Endothelial cell of umbilical vein (primary cell): Measurements from ENCODE around the gene TMOD4.
"Not testable (repeated sequence)": the region's sequence is repeated elsewhere in the genome, so short reads cannot be mapped to it uniquely, and the experiment has no call there.

ENCODE experiments used
- POLR2A ChIP-seq: IDR thresholded peaks from 2 replicates; pipeline ENCODE4 v1.6.1; 2012; ENCODE audit warnings: low read depth, mild to moderate bottlenecking, control low read depth, low read length
- POLR2AphosphoS5 ChIP-seq: IDR thresholded peaks from 2 replicates; pipeline ENCODE4 v1.6.1; 2012; ENCODE audit warnings: low read depth, mild to moderate bottlenecking, control low read depth, low read length, moderate library complexity; ENCODE audit not compliant: insufficient read depth
- TF ChIP-seq, protein P1 (sequence below), 2 donors: IDR thresholded peaks; 1 replicate in 1 of 2; 2 replicates in 1 of 2; pipeline ENCODE4 v1.5.1; 2011; ENCODE audit warnings: low read length in 2 of 2, mild to moderate bottlenecking in 2 of 2, moderate library complexity in 2 of 2, control low read depth in 1 of 2, inconsistent platforms in 1 of 2, low read depth in 1 of 2; ENCODE audit not compliant: insufficient read depth in 1 of 2; ENCODE audit errors: extremely low read depth in 1 of 2
- TF ChIP-seq, protein P2 (sequence below): IDR thresholded peaks from 2 replicates; pipeline ENCODE4 v1.6.1; 2011; ENCODE audit not compliant: insufficient read depth, insufficient read length

DNA sequence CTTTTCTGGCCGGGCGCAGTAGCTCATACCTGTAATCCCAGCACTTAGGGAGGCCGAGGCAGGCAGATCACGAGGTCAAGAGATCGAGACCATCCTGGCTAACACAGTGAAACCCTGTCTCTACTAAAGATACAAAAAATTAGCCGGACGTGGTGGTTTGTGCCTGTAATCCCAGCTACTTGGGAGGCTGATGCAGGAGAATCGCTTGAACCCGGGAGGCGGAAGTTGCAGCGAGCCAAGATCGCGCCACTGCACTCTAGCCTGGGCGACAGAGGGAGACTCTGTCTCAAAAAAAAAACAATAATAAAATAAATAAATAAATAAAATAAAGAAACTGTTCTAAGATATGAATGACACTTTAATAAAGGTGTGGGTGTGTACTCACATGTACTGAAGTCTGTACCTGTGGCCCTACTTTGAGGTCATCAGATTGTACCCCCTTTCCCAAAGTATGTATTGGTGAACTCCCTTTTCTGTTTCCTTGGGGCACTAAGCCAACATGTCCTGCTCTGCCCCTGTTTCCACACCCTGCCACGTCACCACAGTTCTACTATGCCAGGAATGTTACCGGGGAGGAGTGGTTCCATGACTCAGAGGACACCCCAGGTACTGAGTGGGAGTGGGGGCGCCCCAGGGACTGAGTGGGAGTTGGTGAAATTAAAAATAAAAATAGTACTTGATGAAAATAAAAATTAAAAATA, 19.3 kb upstream of the TMOD4 start:
- TF ChIP-seq POLR2AphosphoS5, POLR2A: not testable (repeated sequence)
- TF ChIP-seq, protein P1, sequence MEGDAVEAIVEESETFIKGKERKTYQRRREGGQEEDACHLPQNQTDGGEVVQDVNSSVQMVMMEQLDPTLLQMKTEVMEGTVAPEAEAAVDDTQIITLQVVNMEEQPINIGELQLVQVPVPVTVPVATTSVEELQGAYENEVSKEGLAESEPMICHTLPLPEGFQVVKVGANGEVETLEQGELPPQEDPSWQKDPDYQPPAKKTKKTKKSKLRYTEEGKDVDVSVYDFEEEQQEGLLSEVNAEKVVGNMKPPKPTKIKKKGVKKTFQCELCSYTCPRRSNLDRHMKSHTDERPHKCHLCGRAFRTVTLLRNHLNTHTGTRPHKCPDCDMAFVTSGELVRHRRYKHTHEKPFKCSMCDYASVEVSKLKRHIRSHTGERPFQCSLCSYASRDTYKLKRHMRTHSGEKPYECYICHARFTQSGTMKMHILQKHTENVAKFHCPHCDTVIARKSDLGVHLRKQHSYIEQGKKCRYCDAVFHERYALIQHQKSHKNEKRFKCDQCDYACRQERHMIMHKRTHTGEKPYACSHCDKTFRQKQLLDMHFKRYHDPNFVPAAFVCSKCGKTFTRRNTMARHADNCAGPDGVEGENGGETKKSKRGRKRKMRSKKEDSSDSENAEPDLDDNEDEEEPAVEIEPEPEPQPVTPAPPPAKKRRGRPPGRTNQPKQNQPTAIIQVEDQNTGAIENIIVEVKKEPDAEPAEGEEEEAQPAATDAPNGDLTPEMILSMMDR (IDR thresholded peaks at IDR 0.05; ENCODE audit: extremely low read depth in 1 of 2, insufficient read depth in 1 of 2, low read depth in 1 of 2, low read length in 2 of 2), result not testable (repeated sequence)
- TF ChIP-seq, protein P2, sequence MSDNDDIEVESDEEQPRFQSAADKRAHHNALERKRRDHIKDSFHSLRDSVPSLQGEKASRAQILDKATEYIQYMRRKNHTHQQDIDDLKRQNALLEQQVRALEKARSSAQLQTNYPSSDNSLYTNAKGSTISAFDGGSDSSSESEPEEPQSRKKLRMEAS, result not testable (repeated sequence)
